HT-29 (cell line): ENCODE measurements around the gene ITPRIPL2. TPM values are rescaled to one million over a fixed set of nuclear protein-coding genes. Genes with fewer than 3 reads are reported as not detected.
A peak's percentile ranks its signal among the peaks of the same experiment; 100 is the strongest.

Experiments
- DNase-seq: peaks from one replicate; pipeline ENCODE4 v3.0.0-alpha.2; 2015; ENCODE audit warnings: low spot score
- total RNA-seq: library from RNA; depleted of rRNA; stranded (reverse); fragments of >200 nt; shearing (Covaris generic); gene quantifications from 2 replicates; pipeline ENCODE4 v1.2.3, GENCODE V29; 2014

Gene ITPRIPL2
- total RNA-seq, 1 experiment from 2014 or later = 19.5 TPM

DNA sequence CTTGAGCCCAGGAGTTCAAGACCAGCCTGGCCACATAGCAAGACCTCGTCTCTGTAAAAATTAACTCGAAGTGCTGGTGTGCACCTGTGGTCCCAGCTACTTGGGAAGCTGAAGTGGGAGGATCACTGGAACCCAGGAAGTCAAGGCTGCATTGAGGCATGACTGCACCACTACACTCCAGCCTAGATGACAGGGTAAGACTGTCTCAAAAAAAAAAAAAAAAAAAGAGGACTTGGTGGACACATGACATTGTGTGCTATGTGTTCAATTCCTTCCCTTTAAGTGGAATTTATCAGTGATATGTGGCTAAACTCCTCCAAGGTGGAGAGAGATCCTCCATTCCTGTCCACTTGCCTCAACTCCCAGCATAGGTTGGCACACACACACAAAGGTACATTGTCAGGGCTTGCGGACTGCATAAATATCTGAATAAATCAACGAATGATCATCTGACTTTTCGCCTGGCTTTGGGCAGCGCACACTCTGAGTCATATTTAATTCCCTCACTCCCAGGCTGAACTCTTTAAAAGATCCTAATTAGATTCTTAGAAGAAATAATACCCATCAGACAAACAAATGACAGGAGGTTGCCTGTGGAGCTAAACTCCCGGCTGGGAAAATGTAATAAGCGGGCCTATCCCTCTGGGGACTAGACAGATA lies 29.3 kb downstream of the ITPRIPL2 start:
- no peak for DNase-seq

DNA sequence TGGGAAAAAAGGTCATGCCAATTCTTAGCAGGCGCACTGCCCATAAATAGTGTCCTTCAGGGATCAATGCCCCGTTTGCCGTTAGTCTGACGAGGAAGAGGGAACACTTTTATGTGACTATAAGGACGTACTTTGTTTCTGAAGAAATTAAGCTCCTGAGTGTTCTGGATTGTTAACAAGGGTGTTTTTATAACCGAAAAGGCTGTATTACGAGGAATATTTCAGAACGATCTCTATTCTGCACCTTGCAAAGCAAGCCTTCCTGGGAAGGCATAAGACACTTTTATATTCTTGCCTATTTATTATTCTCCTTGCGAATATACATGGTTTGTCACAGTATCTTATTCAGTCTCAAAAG lies 29.8 kb downstream of the ITPRIPL2 start:
- no peak for DNase-seq

DNA sequence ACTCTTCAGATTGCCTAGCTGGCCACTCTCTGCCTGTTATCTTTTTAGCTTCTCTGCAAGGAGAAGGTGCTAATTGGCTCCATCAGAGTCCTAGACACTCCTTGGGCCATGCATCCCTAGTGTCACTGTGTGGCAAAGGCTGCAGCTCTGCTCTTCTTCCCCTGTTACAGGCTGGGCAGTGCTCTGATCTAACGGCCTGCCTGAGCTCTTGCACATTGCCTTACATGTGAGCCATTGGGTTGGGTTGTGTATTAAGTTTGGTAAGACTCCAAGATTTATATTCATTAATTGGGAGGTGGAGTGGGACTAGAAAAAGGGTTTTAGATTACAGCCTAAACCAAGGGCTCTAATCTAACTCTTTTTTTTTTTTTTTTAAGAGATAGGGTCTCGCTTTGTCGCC lies 31.2 kb downstream of the ITPRIPL2 start:
- no peak for DNase-seq

DNA sequence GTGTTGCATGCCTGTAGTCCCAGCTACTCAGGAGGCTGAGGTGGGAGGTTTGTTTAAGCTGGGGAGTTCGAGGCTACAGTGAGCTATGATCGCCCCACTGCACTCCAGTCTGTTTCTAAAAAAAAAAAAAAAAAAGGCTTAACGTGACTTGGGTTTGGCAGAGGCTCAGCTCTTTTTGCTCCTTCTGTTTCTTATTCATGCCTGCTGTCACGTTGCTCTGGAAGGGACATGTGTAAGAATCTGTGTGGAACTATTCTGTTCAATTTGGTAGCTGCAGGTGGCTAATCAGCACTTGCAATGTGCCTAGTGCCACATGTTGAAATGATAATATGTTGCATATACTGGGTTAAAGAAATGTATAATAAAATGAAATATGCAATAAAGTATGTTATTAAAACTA lies 33.4 kb downstream of the ITPRIPL2 start:
- DNase-seq = no peak

DNA sequence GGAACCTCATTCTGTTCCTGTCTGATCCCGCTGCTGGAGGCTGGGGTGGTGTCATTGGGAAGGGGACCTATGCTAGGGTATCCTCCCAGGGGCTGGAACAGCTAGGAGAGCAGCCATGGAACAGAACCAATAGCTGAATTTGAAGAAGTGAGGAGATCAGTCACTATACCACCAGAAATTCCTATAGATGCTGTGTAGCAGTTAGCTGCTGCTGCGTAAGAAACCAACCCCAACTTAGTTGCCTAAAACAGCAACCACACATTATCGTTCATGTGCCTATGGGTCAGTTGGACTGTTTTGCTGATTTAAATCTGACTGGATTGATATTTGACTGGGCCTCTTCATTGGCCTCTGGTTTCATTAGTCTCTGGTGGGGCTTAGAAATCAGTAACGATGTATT lies 33.9 kb downstream of the ITPRIPL2 start:
- no peak for DNase-seq

DNA sequence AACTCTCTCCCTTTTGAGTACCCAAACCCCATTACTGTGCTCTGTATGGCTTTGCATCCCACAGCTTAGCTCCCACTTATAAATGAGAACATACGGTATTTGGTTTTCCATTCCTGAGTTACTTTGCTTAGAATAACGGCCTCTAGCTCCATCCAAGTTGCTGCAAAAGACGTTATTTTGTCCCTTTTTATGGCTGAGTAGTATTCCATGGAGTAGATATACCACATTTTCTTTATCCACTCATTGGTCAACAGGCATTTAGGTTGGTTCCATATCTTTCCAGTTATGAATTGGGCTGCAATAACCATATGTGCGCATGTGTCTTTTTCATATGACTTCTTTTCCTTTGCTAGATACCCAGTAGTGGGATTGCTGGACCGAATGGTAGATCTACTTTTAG lies 34.4 kb downstream of the ITPRIPL2 start:
- DNase-seq = no peak

DNA sequence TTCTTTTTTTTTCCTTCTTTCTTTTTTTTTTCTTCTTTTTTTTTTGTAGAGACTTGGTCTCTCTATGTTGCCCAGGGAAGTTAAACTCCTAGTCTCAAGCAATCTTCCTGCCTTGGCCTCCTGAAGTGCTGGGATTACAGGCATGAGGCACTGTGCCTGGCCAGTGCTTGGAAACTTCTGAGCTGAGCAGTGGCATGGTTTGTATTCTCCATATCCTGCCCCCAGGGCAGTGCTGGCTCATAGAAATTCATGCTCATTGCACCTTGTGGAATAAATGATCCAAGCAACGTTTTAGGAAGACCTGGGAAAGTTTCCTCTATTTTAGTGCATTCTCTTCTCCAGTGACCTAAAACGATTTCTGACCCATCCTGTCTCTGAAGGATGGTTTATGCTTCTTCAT lies 37.5 kb downstream of the ITPRIPL2 start:
- no peak for DNase-seq

DNA sequence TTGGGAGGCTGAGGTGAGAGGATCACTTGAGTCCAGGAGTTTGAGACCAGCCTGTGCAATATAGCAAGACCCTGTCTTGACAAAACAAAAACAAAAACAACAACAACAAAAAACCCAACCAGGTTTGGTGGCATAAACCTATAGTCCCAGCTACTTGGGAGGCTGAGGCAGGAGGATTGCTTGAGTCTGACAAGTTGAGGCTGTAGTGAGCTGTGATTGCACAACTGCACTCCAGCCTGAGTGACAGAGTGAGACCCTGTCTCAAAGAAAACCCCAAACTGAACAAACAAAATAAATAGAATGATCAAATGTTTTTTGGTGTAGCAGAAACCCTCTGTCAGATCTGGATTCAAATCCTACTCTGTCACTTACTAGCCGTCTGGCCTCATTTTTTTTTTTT lies 38.3 kb downstream of the ITPRIPL2 start:
- DNase-seq = no peak

DNA sequence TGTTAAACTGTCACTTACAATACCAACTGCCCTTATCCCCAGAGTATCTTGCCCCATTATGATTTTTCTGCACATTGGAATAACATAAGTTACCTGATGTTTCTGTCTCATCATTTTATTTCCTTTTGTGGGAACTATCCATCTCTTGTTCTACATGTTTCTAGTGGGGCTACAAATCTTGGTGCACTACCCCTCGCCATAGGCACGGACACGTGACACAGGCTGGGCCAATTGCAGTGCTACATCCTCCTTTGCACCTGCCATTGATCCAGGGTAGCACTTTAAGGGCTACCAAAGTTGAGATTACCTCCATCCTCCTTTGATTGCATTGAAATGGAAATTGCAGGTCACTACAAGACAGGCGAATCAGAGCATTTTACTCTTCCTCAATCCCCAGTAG lies 40.1 kb downstream of the ITPRIPL2 start:
- peak; percentile 37 for DNase-seq

DNA sequence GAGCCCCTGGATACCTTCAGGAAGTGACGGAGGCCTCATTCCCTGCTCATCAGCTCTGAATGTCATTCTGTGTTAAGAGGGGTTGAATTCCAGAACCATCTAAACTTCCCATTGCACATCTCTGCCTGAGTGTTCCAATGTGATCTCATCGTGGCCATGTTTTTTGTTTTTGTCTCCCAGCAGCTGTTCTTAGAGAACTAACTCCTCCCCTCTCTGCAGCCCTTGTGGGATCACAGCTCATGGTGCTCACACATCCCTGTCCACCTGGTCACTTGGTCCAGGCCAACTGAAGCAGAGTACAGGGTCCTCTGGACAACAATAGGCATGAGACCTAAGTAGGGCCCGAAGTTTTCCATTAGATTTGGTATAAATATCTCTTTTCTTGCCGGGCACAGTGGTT lies 48.3 kb downstream of the ITPRIPL2 start:
- no peak for DNase-seq

DNA sequence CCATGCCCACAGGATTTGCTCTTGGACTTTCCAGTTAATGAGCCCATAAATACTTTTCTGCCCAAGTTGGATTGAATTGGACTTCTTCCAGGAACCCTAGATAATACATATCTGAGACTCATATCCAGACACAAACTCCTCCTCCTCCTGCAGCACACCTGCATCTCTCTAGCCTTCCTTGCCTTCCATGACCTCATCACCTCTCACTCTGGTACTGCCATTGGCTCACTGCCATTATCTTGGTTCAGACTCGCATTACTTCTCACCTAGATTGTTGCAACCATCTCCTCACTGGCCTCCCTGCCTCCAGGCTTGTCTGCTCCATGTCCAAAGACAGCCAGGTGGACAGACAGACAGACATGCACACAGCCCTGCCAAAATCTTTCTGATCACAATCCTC lies 49.5 kb downstream of the ITPRIPL2 start:
- DNase-seq = no peak

DNA sequence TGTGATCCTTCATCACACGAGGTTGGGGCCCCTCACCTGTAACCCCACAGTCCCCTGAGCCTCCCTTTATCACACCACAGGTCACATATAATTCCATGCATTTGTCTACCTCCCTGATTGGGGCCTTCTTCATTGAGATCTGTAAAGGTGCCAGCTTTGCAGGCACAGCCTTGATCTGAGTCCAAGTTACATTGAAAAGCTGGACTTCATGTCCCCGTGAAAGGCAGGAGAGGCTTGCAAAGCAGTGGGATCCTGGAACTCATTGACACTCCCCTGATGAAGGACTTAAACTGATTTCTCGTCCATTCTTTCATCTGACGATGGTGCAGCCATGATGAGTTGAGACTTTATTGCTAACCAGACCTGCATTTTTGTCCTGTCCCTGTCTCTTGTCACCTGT lies 50.5 kb downstream of the ITPRIPL2 start:
- no peak for DNase-seq

DNA sequence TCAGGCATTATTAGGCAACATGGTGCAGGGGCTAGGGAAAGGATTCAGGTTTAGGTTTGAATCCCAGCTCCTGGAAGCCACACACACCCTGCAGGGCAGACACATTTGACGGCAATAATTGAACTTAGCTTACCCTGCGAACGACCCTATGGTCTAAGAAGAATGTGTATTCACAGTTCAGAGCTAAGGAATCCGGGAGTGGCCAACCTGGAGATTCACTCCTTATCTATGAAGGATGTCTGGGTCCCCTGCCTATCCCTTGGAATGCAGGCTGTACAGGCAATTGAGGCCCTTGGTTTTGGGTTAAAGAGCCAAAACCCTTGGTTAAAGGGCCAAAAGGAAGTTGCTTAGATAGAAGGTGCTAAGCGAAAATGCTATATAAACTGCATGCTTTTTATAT lies 51.3 kb downstream of the ITPRIPL2 start:
- no peak for DNase-seq

DNA sequence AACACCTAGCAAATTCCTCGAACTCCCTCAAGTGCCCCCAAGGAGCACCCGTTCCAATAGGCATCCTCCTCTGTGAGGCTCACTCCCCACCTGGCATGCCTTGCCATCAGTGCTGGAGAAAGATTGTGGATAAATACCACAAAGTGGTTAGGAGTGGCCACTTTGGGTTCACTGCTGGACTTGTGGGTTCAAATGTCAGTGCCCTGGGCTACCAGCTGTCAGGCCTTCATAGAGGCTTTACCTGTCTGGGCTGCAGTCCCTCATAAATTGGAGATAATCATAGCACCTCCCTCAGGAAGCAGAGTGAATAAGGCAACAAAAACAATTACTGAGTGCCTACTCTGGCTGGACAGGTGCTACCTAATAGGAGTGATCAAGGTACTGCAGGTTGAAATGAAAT lies 52.7 kb downstream of the ITPRIPL2 start:
- DNase-seq = no peak

DNA sequence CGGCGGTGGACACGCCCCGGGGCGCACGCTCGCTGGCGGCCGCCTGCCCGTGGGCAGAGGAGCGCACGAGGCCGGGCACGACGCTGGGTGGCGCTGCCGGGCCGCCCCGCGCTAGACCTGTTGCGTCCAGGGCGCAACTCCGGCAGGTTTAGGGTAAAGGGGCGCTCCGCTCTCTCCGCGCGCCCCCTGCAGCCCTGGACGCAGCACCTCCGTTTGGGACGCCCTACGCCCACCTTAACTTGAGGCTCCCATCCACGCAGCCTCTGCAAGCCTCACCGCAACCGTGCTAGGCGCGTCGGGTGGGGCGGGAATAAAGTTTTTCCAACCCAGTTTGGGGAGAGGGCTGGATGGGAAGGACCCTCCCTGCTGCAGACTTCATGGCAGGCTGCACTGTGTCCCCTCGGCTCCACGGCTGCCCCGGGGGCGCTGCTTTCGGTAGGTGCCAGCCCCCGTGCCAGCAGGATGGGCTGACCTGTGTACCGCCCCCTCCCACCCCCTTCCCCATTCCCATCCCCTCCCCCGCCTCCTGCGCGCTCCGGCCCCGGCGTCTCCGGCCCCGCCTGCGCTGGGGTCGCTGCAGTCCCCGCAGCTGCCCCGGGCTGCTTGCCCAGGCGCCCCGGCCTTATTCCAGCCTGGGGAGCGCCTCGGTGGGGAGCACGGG lies 54.1 kb downstream of the ITPRIPL2 start, which contains the start of gene SYT17:
TSS of gene SYT17 (plus strand) at position 531 of the 661 bp plus-strand sequence. CDS start 407 bp downstream, outside the sequence.
- peak; percentile 69 for DNase-seq

DNA sequence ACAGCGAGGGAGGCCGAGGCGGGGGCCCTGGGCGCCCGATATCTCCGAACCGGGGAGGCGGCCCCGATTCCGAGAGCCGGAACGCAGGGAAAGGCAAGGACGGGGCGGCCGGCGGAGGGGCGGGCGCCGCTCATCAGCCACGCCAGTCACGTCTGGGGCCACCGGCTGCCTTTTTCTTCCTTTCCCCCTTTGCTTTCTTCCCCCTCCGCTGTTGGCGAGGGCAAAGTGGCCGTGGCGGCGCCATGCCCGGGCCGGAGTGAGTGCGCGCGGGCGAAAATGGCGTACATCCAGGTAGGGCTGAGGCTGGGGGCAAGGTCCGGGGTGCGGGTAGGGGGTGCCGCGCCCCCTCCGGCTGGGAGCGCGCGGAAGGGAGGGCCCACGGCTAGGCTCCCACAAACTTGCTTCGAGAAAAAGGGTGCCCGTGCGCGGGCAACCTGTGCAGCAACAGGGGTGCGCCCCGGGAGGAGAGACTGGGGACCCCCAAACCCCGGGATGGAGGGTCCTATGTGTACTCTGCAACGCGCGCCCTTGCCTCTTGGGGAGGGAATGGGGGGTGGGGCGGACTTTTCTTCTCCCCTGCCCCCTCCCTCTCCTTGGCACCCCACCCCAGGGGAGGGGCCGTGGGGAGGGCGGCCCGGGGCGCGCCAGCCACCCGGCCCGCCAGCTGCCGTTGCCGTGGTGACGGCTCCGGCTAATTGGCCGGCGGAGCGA lies 54.8 kb downstream of the ITPRIPL2 start:
- no peak for DNase-seq

DNA sequence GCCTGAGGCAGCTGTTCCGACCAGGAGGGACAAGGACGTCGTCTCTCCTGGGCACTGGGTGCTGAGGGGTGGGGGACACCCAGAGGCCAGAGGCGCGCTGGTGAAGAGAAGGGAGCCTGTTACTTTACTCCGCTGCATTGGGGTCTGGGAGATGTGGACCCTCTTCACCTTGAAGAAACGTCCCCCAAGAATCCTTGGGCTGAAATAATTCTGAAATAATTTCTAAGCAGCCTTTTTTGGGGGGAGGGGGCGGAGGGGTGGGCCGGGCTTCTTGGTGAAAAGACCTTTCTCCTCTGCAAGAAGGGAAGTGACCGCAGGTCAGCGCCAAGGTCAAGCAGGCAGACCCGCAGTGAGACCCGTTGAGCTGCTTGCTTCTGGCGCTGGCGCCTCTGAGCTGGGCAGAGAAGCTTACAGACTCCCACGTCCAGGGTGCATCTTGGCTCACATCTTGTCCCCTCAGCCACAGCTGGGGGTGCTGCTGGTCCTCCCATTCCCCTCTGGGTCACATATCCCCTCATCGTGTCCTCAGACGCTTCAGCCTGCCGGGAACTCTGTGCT lies 55.4 kb downstream of the ITPRIPL2 start:
- no peak for DNase-seq

DNA sequence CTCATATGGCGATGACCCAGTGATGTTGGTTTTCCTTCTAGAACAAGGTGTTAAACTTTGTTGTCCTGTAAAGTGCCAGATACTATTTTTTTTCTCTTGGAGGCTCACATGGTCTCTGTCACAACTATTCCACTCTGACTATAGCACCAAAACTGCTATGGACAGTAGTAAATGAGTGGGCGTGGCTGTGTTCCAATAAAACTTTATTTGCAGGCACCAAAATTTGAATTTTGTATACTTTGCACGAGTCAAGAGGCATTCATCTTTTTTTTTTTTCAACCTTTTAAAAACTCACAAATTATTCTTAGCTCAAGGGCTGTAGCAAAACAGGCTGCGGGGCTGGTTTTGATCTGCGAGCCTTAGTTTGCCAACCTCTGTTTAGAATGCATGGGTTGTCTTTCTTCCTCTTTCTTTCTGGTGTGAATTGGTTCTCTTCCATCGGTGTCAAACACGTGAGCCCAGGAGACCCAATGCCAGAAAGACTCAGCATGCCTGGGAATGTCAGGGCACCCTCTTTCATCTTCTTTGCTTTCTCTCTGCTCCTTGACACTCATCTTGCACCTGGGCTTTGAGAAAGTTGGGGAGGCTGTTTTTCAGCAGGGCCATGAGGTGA lies 56.4 kb downstream of the ITPRIPL2 start:
- DNase-seq = no peak
